Smooth muscle cell (in vitro differentiated cells): ENCODE data around the gene PTPRM. TPM values are rescaled to one million over a fixed set of nuclear protein-coding genes. Genes with fewer than 3 reads are reported as not detected.

Experiments used
- DNase-seq: peaks from one replicate; lab custom pipeline; 2025; ENCODE audit not compliant: unreplicated experiment; lab: John Stamatoyannopoulos, UW
- H2AFZ ChIP-seq: fragments of 200-600 bp; sonication (generic); 2 replicates; pipeline ENCODE4 v1.6.0; 2016; ENCODE audit warnings: antibody characterized with exemption, low read depth, mild to moderate bottlenecking
- H3F3A ChIP-seq: fragments of 200-600 bp; sonication (generic); 2 replicates; pipeline ENCODE4 v1.6.0; 2017; ENCODE audit warnings: antibody characterized with exemption, low read depth
- H3K27ac ChIP-seq: fragments of 200-600 bp; sonication (generic); 2 replicates; pipeline ENCODE4 v1.5.1; 2016; ENCODE audit warnings: low read depth, mild to moderate bottlenecking
- H3K27me3 ChIP-seq: fragments of 200-600 bp; sonication (generic); 2 replicates; pipeline ENCODE4 v1.6.1; 2016; ENCODE audit warnings: low read depth, mild to moderate bottlenecking
- H3K36me3 ChIP-seq: fragments of 200-600 bp; sonication (generic); 2 replicates; pipeline ENCODE4 v1.5.1; 2016; ENCODE audit warnings: low read depth
- H3K4me1 ChIP-seq: fragments of 200-600 bp; sonication (generic); 2 replicates; pipeline ENCODE4 v1.5.1; 2016; ENCODE audit warnings: low read depth
- H3K4me2 ChIP-seq: fragments of 200-600 bp; sonication (generic); 2 replicates; pipeline ENCODE4 v1.6.0; 2016; ENCODE audit warnings: mild to moderate bottlenecking
- H3K4me3 ChIP-seq: fragments of 200-600 bp; sonication (generic); 2 replicates; pipeline ENCODE4 v1.5.1; 2016; ENCODE audit warnings: mild to moderate bottlenecking
- H3K79me2 ChIP-seq: fragments of 200-600 bp; sonication (generic); 2 replicates; pipeline ENCODE4 v1.6.0; 2016; ENCODE audit warnings: low read depth, mild to moderate bottlenecking
- H3K9ac ChIP-seq: fragments of 200-600 bp; sonication (generic); 2 replicates; pipeline ENCODE4 v1.6.0; 2016; ENCODE audit warnings: low read depth
- H3K9me3 ChIP-seq: fragments of 200-600 bp; sonication (generic); replicated peaks from 2 replicates; pipeline ENCODE4 v1.5.1; 2016; ENCODE audit warnings: low read depth
- H4K20me1 ChIP-seq: fragments of 200-600 bp; sonication (generic); 2 replicates; pipeline ENCODE4 v1.6.0; 2016; ENCODE audit warnings: low read depth
- CTCF ChIP-seq: fragments of 200-600 bp; sonication (generic); IDR thresholded peaks from 2 replicates; pipeline ENCODE4 v1.5.1; 2017; ENCODE audit warnings: borderline replicate concordance, mild to moderate bottlenecking, antibody characterized with exemption; ENCODE audit not compliant: insufficient read depth, poor library complexity, severe bottlenecking
- WGBS: methylation state at CpG from one replicate; pipeline ENCODE4 v1.1.7; 2016; ENCODE audit warnings: low lambda C conversion rate; 5-methylcytosine and 5-hydroxymethylcytosine counted together
- polyA plus RNA-seq: library from polyadenylated mRNA; unstranded; fragments of >200 nt; fragmentation: Nextera tagmentation; extraction: Ambion mirVana; gene quantifications from 2 replicates; pipeline ENCODE4 v1.2.1, GENCODE V29; 2016
- total RNA-seq: library from RNA; depleted of rRNA; stranded (reverse); fragments of >200 nt; gene quantifications from 2 replicates; pipeline ENCODE4 v1.2.3, GENCODE V29; 2014

PTPRM gene
- total and polyA plus RNA-seq, 2 experiments from 2014 or later: 57.5 to 115 TPM

GRCh38 chr18:8142932-8143331 is 575.8 kb downstream of the PTPRM start:
- Histone ChIP-seq H3K4me3 (no peak overlapping the region), H3K9me3 (no peaks in the 10 kb centered on the region), H2AFZ (no peak overlapping the region), H3K36me3 (peaks cover 12% of the 10 kb centered on the region), H3K9ac (peak overlapping the region; percentile 49), H3K4me2 (no peak overlapping the region), H3K4me1 (peaks cover 2% of the 10 kb centered on the region), H3K27ac (peak overlapping the region; percentile 86), H4K20me1 (no peaks in the 10 kb centered on the region), H3K79me2 (no peaks in the 10 kb centered on the region), H3K27me3 (no peaks in the 10 kb centered on the region), H3F3A (peaks cover 9% of the 10 kb centered on the region)
- TF ChIP-seq CTCF: no peak
- DNase-seq: no peak
- 82% methylated on average over 2 of the region's 2 CpGs for WGBS

GRCh38 chr18:8151181-8151580 is 584.1 kb downstream of the PTPRM start:
- H3K4me1 ChIP-seq: peaks cover 3% of the 10 kb centered on the region
- WGBS: 84% methylated on average over 6 of the region's 6 CpGs

GRCh38 chr18:8153887-8154583 is 586.9 kb downstream of the PTPRM start:
- Histone ChIP-seq H3K9me3 (no peaks in the 10 kb centered on the region), H3K79me2 (no peaks in the 10 kb centered on the region), H3K27ac (peak overlapping the region; percentile 63), H2AFZ (no peak overlapping the region), H3K4me3 (no peak overlapping the region), H3K36me3 (no peaks in the 10 kb centered on the region), H3K4me1 (no peaks in the 10 kb centered on the region), H4K20me1 (no peaks in the 10 kb centered on the region), H3K4me2 (peak overlapping the region; percentile 35), H3K27me3 (no peaks in the 10 kb centered on the region), H3K9ac (no peak overlapping the region), H3F3A (no peaks in the 10 kb centered on the region)
- no peak for TF ChIP-seq CTCF
- no peak for DNase-seq
- WGBS: 57% methylated on average over 10 of the region's 10 CpGs

More at GRCh38 chr18:8151181-8151580, 584.1 kb downstream of the PTPRM start:
- H3K9ac ChIP-seq: no peak overlapping the region
- H3K27me3 ChIP-seq: no peaks in the 10 kb centered on the region
- H3K79me2 ChIP-seq: no peaks in the 10 kb centered on the region
- no peaks in the 10 kb centered on the region for H3K9me3 ChIP-seq
- TF ChIP-seq CTCF: no peak
- no peak overlapping the region for H3K4me3 ChIP-seq
- H3K27ac ChIP-seq: no peak overlapping the region
- no peaks in the 10 kb centered on the region for H3F3A ChIP-seq
- peaks cover 7% of the 10 kb centered on the region for H3K36me3 ChIP-seq
- no peak overlapping the region for H2AFZ ChIP-seq
- no peaks in the 10 kb centered on the region for H4K20me1 ChIP-seq
- DNase-seq: no peak
- H3K4me2 ChIP-seq: no peak overlapping the region

- Histone ChIP-seq H3K4me3 (no peak overlapping the region), H3K36me3 (no peaks in the 10 kb centered on the region), H3K27me3 (no peaks in the 10 kb centered on the region), H3K79me2 (no peaks in the 10 kb centered on the region), H3K4me1 (no peaks in the 10 kb centered on the region), H4K20me1 (no peaks in the 10 kb centered on the region), H3K9me3 (no peaks in the 10 kb centered on the region), H3K9ac (no peak overlapping the region), H3K4me2 (no peak overlapping the region), H2AFZ (no peak overlapping the region), H3F3A (no peaks in the 10 kb centered on the region), H3K27ac (no peak overlapping the region)
- DNase-seq: no peak
- WGBS: 66% methylated on average over 5 of the region's 5 CpGs
- no peak for TF ChIP-seq CTCF
Observed at GRCh38 chr18:8162802-8163201, 595.7 kb downstream of the PTPRM start.
